DOHH2 (cell line): Measurements from ENCODE around the gene SWT1.

Experiments
- H3F3A ChIP-seq: fragments of 200-600 bp; sonication (generic), shearing (Covaris generic); 2 replicates; pipeline ENCODE4 v1.6.0; 2016; ENCODE audit warnings: antibody characterized with exemption, mild to moderate bottlenecking; ENCODE audit not compliant: control insufficient read depth, insufficient read depth
- H3K27ac ChIP-seq: fragments of 200-600 bp; sonication (generic); 2 replicates; pipeline ENCODE4 v1.5.1; 2014; ENCODE audit warnings: low read depth, mild to moderate bottlenecking, low read length, moderate library complexity
- H3K27me3 ChIP-seq: fragments of 200-600 bp; sonication (generic); 2 replicates; pipeline ENCODE4 v1.6.1; 2014; ENCODE audit warnings: mild to moderate bottlenecking, low read length, mixed read lengths; ENCODE audit not compliant: control insufficient read depth
- H3K36me3 ChIP-seq: fragments of 200-600 bp; sonication (generic); 2 replicates; pipeline ENCODE4 v1.6.1; 2014; ENCODE audit warnings: mild to moderate bottlenecking, low read length, moderate library complexity, mixed read lengths; ENCODE audit not compliant: control insufficient read depth
- H3K4me1 ChIP-seq: fragments of 200-600 bp; sonication (generic); 2 replicates; pipeline ENCODE4 v1.6.1; 2014; ENCODE audit warnings: mild to moderate bottlenecking, low read length, mixed read lengths; ENCODE audit not compliant: control insufficient read depth
- H3K4me2 ChIP-seq: fragments of 200-600 bp; sonication (generic); 2 replicates; pipeline ENCODE4 v1.6.0; 2014; ENCODE audit warnings: mild to moderate bottlenecking, low read length, moderate library complexity
- H3K4me3 ChIP-seq: fragments of 200-600 bp; sonication (generic); 2 replicates; pipeline ENCODE4 v1.5.1; 2014; ENCODE audit warnings: mild to moderate bottlenecking, low read length, mixed read lengths
- H3K79me2 ChIP-seq: fragments of 200-600 bp; sonication (generic); 2 replicates; pipeline ENCODE4 v1.6.1; 2014; ENCODE audit warnings: mild to moderate bottlenecking, low read length, mixed read lengths; ENCODE audit not compliant: control insufficient read depth
- H3K9me2 ChIP-seq: fragments of 200-600 bp; sonication (generic); replicated peaks from 2 replicates; pipeline ENCODE4 v1.6.1; 2014; ENCODE audit warnings: mild to moderate bottlenecking, low read length, mixed read lengths; ENCODE audit not compliant: control insufficient read depth
- H3K9me3 ChIP-seq: fragments of 200-600 bp; sonication (generic); 2 replicates; pipeline ENCODE4 v1.6.1; 2014; ENCODE audit warnings: antibody characterized with exemption, low read length, mixed read lengths; ENCODE audit not compliant: control insufficient read depth, insufficient read depth
- H4K20me1 ChIP-seq: fragments of 200-600 bp; sonication (generic); 2 replicates; pipeline ENCODE4 v1.6.0; 2014; ENCODE audit warnings: low read depth, mild to moderate bottlenecking, antibody characterized with exemption, low read length, moderate library complexity; ENCODE audit not compliant: control insufficient read depth, insufficient read depth
- CTCF ChIP-seq: fragments of 200-600 bp; sonication (generic); IDR thresholded peaks from one replicate; pipeline ENCODE4 v1.5.1; 2014; ENCODE audit warnings: antibody characterized with exemption, mild to moderate bottlenecking, low read depth, low read length; ENCODE audit not compliant: poor library complexity, severe bottlenecking
- EZH2phosphoT487 ChIP-seq: fragments of 200-600 bp; sonication (generic); IDR thresholded peaks from 2 replicates; pipeline ENCODE4 v1.6.1; 2017; ENCODE audit warnings: borderline replicate concordance, mild to moderate bottlenecking, antibody characterized with exemption, low read length, moderate library complexity, mixed read lengths

Gene SWT1

GRCh38 chr1:185157599-185158412, 839 bp downstream of the SWT1 start:
- Histone ChIP-seq H3K79me2 (peaks cover 33% of the 10 kb centered on the region), H3K9me3 (no peaks in the 10 kb centered on the region), H3F3A (no peaks in the 10 kb centered on the region), H4K20me1 (no peaks in the 10 kb centered on the region), H3K27ac (no peak overlapping the region), H3K4me3 (peak overlapping the region; percentile 97), H3K27me3 (no peaks in the 10 kb centered on the region), H3K4me1 (peaks cover 45% of the 10 kb centered on the region), H3K4me2 (peak overlapping the region; percentile 74), H3K36me3 (peaks cover 10% of the 10 kb centered on the region), H3K9me2 (no peaks in the 10 kb centered on the region)
- TF ChIP-seq EZH2phosphoT487 (no peak), CTCF (no peak)

- H3K4me2 ChIP-seq: no peak overlapping the region
Observed at GRCh38 chr1:185158800-185159199, 1.8 kb downstream of the SWT1 start.

GRCh38 chr1:185159966-185160365, 3.0 kb downstream of the SWT1 start:
- H3K36me3 ChIP-seq: peaks cover 6% of the 10 kb centered on the region
- no peak for TF ChIP-seq EZH2phosphoT487
- no peak for TF ChIP-seq CTCF
- H3F3A ChIP-seq: no peaks in the 10 kb centered on the region
- no peaks in the 10 kb centered on the region for H3K9me2 ChIP-seq
- no peaks in the 10 kb centered on the region for H4K20me1 ChIP-seq
- no peak overlapping the region for H3K4me3 ChIP-seq
- peaks cover 39% of the 10 kb centered on the region for H3K4me1 ChIP-seq
- H3K4me2 ChIP-seq: no peak overlapping the region
- H3K79me2 ChIP-seq: peaks cover 17% of the 10 kb centered on the region
- no peaks in the 10 kb centered on the region for H3K27me3 ChIP-seq
- H3K27ac ChIP-seq: no peak overlapping the region
- no peaks in the 10 kb centered on the region for H3K9me3 ChIP-seq

More at GRCh38 chr1:185158800-185159199, 1.8 kb downstream of the SWT1 start:
- Histone ChIP-seq H3K4me3 (no peak overlapping the region), H3K36me3 (peaks cover 10% of the 10 kb centered on the region), H3K4me1 (peaks cover 45% of the 10 kb centered on the region), H3K79me2 (peaks cover 28% of the 10 kb centered on the region), H3K27ac (no peak overlapping the region), H3F3A (no peaks in the 10 kb centered on the region), H4K20me1 (no peaks in the 10 kb centered on the region), H3K9me2 (no peaks in the 10 kb centered on the region), H3K9me3 (no peaks in the 10 kb centered on the region), H3K27me3 (no peaks in the 10 kb centered on the region)
- TF ChIP-seq EZH2phosphoT487 (no peak), CTCF (no peak)
